Measurements from ENCODE around the gene HORMAD2. TPM values are rescaled to one million over a fixed set of nuclear protein-coding genes. Genes with fewer than 3 reads are reported as not detected.
"Not testable (repeated sequence)": the region's sequence is repeated elsewhere in the genome, so short reads cannot be mapped to it uniquely, and the experiment has no call there.

Gene HORMAD2
- total RNA-seq, 4 donors from 2014 or later = not detected

- Histone ChIP-seq H3K4me3 (no peak overlapping the region), H3K27me3 (no peaks in the 10 kb centered on the region), H3K27ac (replicated peaks in 1 of 4) (peak overlapping the region; percentile 61 to 76 (median 72)), H3K9me3 (no peaks in the 10 kb centered on the region), H3K36me3 (no peaks in the 10 kb centered on the region), H3K4me1 (peaks cover 22 to 24% (median 22%) of the 10 kb centered on the region in 4 donors)
- TF ChIP-seq CTCF (IDR thresholded peaks at IDR 0.05) (no peak), POLR2AphosphoS5 (IDR thresholded peaks at IDR 0.05) (no peak), EP300 (IDR thresholded peaks at IDR 0.05) (no peak), POLR2A (IDR thresholded peaks at IDR 0.05; ENCODE audit: low read depth) (no peak)
- no peak for DNase-seq (ENCODE audit: extremely low spot score)
- intact Hi-C loops (cut with DNase I) = no loop called here
Observed at GRCh38 chr22:30197389-30197788, 117.1 kb downstream of the HORMAD2 start.

- Histone ChIP-seq H3K27ac (replicated peaks in 1 of 4) (no peak overlapping the region), H3K27me3 (peaks cover 0 to 8% (median 0%) of the 10 kb centered on the region in 4 donors), H3K4me1 (peaks cover 22 to 24% (median 22%) of the 10 kb centered on the region in 4 donors), H3K36me3 (no peaks in the 10 kb centered on the region), H3K4me3 (no peak overlapping the region), H3K9me3 (no peaks in the 10 kb centered on the region)
- WGBS = 94% methylated on average over 5 of the region's 5 CpGs
- no peak for DNase-seq (ENCODE audit: extremely low spot score)
- TF ChIP-seq POLR2A (IDR thresholded peaks at IDR 0.05; ENCODE audit: low read depth) (no peak), EP300 (IDR thresholded peaks at IDR 0.05) (no peak), CTCF (IDR thresholded peaks at IDR 0.05) (no peak), POLR2AphosphoS5 (IDR thresholded peaks at IDR 0.05) (no peak)
- intact Hi-C loops (cut with DNase I) = no loop called here
Observed at GRCh38 chr22:30198152-30198825, 118.0 kb downstream of the HORMAD2 start.

- H3K4me1 ChIP-seq = peaks cover 22 to 24% (median 22%) of the 10 kb centered on the region in 4 donors
- no peak overlapping the region for H3K4me3 ChIP-seq
- no peaks in the 10 kb centered on the region for H3K36me3 ChIP-seq
- TF ChIP-seq CTCF (IDR thresholded peaks at IDR 0.05) (no peak), EP300 (IDR thresholded peaks at IDR 0.05) (no peak)
- H3K27ac ChIP-seq (replicated peaks in 1 of 4) = no peak overlapping the region
- no peaks in the 10 kb centered on the region for H3K9me3 ChIP-seq
- H3K27me3 ChIP-seq = peaks cover 0 to 8% (median 0%) of the 10 kb centered on the region in 4 donors
- intact Hi-C loops (cut with DNase I) = no loop called here
- WGBS = 95% methylated on average over 4 of the region's 4 CpGs
- DNase-seq (ENCODE audit: extremely low spot score) = no peak
Observed at GRCh38 chr22:30198921-30199320, 118.7 kb downstream of the HORMAD2 start.

GRCh38 chr22:30200905-30201304, 120.6 kb downstream of the HORMAD2 start:
- WGBS = 90% methylated on average over 10 of the region's 10 CpGs
- intact Hi-C loops (cut with DNase I); H3K27ac ChIP-seq (replicated peaks in 1 of 4); DNase-seq (ENCODE audit: extremely low spot score); H3K9me3 ChIP-seq; H3K4me3 ChIP-seq; H3K36me3 ChIP-seq: not testable (repeated sequence)
- peaks cover 0 to 20% (median 0%) of the 10 kb centered on the region in 4 donors for H3K27me3 ChIP-seq
- H3K4me1 ChIP-seq = peaks cover 13 to 29% (median 28%) of the 10 kb centered on the region in 4 donors

- Histone ChIP-seq H3K27ac (replicated peaks in 1 of 4) (peak overlapping the region in 1 of 4 donors; percentile 52), H3K36me3 (no peaks in the 10 kb centered on the region), H3K4me3 (no peak overlapping the region), H3K9me3 (no peaks in the 10 kb centered on the region), H3K4me1 (peaks cover 7 to 29% (median 28%) of the 10 kb centered on the region in 4 donors), H3K27me3 (peaks cover 0 to 24% (median 0%) of the 10 kb centered on the region in 4 donors)
- TF ChIP-seq POLR2AphosphoS5 (IDR thresholded peaks at IDR 0.05) = no peak
- no peak for TF ChIP-seq CTCF (IDR thresholded peaks at IDR 0.05)
- TF ChIP-seq EP300 (IDR thresholded peaks at IDR 0.05) = no peak
- no peak for TF ChIP-seq POLR2A (IDR thresholded peaks at IDR 0.05; ENCODE audit: low read depth)
- no peak for DNase-seq (ENCODE audit: extremely low spot score)
- intact Hi-C loops (cut with DNase I) = no loop called here
- 79% methylated on average over 3 of the region's 3 CpGs for WGBS
Observed at GRCh38 chr22:30201945-30202344, 121.7 kb downstream of the HORMAD2 start.
